GM23338 (cell line): ENCODE data around the gene MYLK. TPM values are rescaled to one million over a fixed set of nuclear protein-coding genes. Genes with fewer than 3 reads are reported as not detected.

Source experiments
- ATAC-seq: fragments of 200-7000 bp; cut with Tn5 transposase; 3 replicates; pipeline ENCODE4 v1.9.1; 2020
- DNase-seq: peaks from one replicate; pipeline ENCODE4 v3.0.0-alpha.2; 2015; ENCODE audit warnings: low spot score
- H2AFZ ChIP-seq: fragments of 200-600 bp; sonication (generic); 2 replicates; pipeline ENCODE4 v1.8.0; 2016; ENCODE audit warnings: antibody characterized with exemption, mild to moderate bottlenecking, moderate library complexity
- H3F3A ChIP-seq: fragments of 200-600 bp; sonication (generic); replicated peaks from 2 replicates; pipeline ENCODE4 v1.8.0; 2017; ENCODE audit warnings: antibody characterized with exemption, mixed run types, low read depth
- H3K27ac ChIP-seq: fragments of 200-600 bp; sonication (generic); 2 replicates; pipeline ENCODE4 v1.6.1; 2016; ENCODE audit warnings: low read depth
- H3K27me3 ChIP-seq: fragments of 200-600 bp; sonication (generic); 2 replicates; pipeline ENCODE4 v1.8.0; 2016; ENCODE audit warnings: mild to moderate bottlenecking, mixed run types, moderate library complexity; ENCODE audit not compliant: insufficient read depth
- H3K36me3 ChIP-seq: fragments of 200-600 bp; sonication (generic); 2 replicates; pipeline ENCODE4 v1.8.0; 2016; ENCODE audit warnings: mild to moderate bottlenecking; ENCODE audit not compliant: insufficient read depth
- H3K4me1 ChIP-seq: fragments of 200-600 bp; sonication (generic); 2 replicates; pipeline ENCODE4 v1.8.0; 2016; ENCODE audit warnings: mild to moderate bottlenecking, moderate library complexity; ENCODE audit not compliant: insufficient read depth
- H3K4me2 ChIP-seq: fragments of 200-600 bp; sonication (generic); 2 replicates; pipeline ENCODE4 v1.7.1; 2017; ENCODE audit warnings: mixed run types
- H3K4me3 ChIP-seq: fragments of 200-600 bp; sonication (generic); 2 replicates; pipeline ENCODE4 v1.6.1; 2016; ENCODE audit warnings: mixed run types
- H3K79me2 ChIP-seq: fragments of 200-600 bp; sonication (generic); replicated peaks from 2 replicates; pipeline ENCODE4 v1.8.0; 2017; ENCODE audit warnings: mild to moderate bottlenecking; ENCODE audit not compliant: insufficient read depth
- H3K9me2 ChIP-seq: fragments of 200-600 bp; sonication (generic); 2 replicates; pipeline ENCODE4 v1.8.0; 2017; ENCODE audit not compliant: insufficient read depth
- H4K20me1 ChIP-seq: fragments of 200-600 bp; sonication (generic); replicated peaks from 2 replicates; pipeline ENCODE4 v1.8.0; 2017; ENCODE audit warnings: mild to moderate bottlenecking; ENCODE audit not compliant: insufficient read depth
- H3K27ac Mint-ChIP-seq: 2 replicates; pipeline ENCODE4 v1.8.0; 2020; ENCODE audit warnings: inconsistent platforms, mild to moderate bottlenecking, moderate library complexity, mixed read lengths
- H3K27me3 Mint-ChIP-seq: 3 replicates; pipeline ENCODE4 v1.8.0; 2022; ENCODE audit warnings: low read depth, mild to moderate bottlenecking, moderate library complexity, mixed read lengths, inconsistent platforms; ENCODE audit not compliant: insufficient read depth, poor library complexity
- H3K36me3 Mint-ChIP-seq: 3 replicates; pipeline ENCODE4 v1.8.0; 2021; ENCODE audit warnings: low read depth, mild to moderate bottlenecking, inconsistent platforms, moderate library complexity, mixed read lengths
- H3K4me1 Mint-ChIP-seq: 3 replicates; pipeline ENCODE4 v1.8.0; 2020; ENCODE audit warnings: mild to moderate bottlenecking, inconsistent platforms, mixed read lengths
- H3K4me3 Mint-ChIP-seq: 3 replicates; pipeline ENCODE4 v1.8.0; 2021; ENCODE audit warnings: moderate library complexity, mild to moderate bottlenecking, inconsistent platforms, mixed read lengths
- H3K9me3 Mint-ChIP-seq: 3 replicates; pipeline ENCODE4 v1.8.0; 2020; ENCODE audit warnings: moderate library complexity, mild to moderate bottlenecking, inconsistent platforms, mixed read lengths
- CREB1 ChIP-seq: fragments of 250-450 bp; sonication (Bioruptor Pico); IDR thresholded peaks from 2 replicates; pipeline ENCODE4 v1.5.0; 2020; ENCODE audit warnings: low read depth, mild to moderate bottlenecking, moderate library complexity
- ETS1 ChIP-seq: IDR thresholded peaks from 2 replicates; pipeline ENCODE4 v1.6.1; 2016; ENCODE audit warnings: antibody characterized with exemption
- EZH2 ChIP-seq: fragments of 200-600 bp; sonication (generic); IDR thresholded peaks from one replicate; pipeline ENCODE4 v1.8.0; 2017; ENCODE audit warnings: antibody characterized with exemption, mild to moderate bottlenecking, low read depth; ENCODE audit not compliant: unreplicated experiment
- EZH2phosphoT487 ChIP-seq: fragments of 200-600 bp; sonication (generic); IDR thresholded peaks from one replicate; pipeline ENCODE4 v1.8.1; 2018; ENCODE audit warnings: antibody characterized with exemption; ENCODE audit not compliant: unreplicated experiment
- JUNB ChIP-seq: IDR thresholded peaks from one replicate; pipeline ENCODE4 v1.6.1; 2016; ENCODE audit warnings: antibody characterized with exemption; ENCODE audit not compliant: unreplicated experiment
- NANOG ChIP-seq: IDR thresholded peaks from 2 replicates; pipeline ENCODE4 v1.6.1; 2016; ENCODE audit warnings: antibody characterized with exemption, borderline replicate concordance
- POLR2AphosphoS5 ChIP-seq: IDR thresholded peaks from 2 replicates; pipeline ENCODE4 v1.6.1; 2016; ENCODE audit warnings: antibody characterized with exemption, low read depth
- REST ChIP-seq: IDR thresholded peaks from one replicate; pipeline ENCODE4 v1.6.1; 2018; ENCODE audit warnings: antibody characterized with exemption; ENCODE audit not compliant: unreplicated experiment
- STAT1 ChIP-seq: IDR thresholded peaks from one replicate; pipeline ENCODE4 v1.6.1; 2016; ENCODE audit warnings: antibody characterized with exemption; ENCODE audit not compliant: unreplicated experiment
- ZNF114 ChIP-seq: fragments of 250-450 bp; sonication (Bioruptor Pico); IDR thresholded peaks from 2 replicates; pipeline ENCODE4 v1.5.0; 2020; ENCODE audit warnings: mild to moderate bottlenecking, moderate library complexity
- ZNF462 ChIP-seq: fragments of 250-450 bp; sonication (Bioruptor Pico); IDR thresholded peaks from 2 replicates; pipeline ENCODE4 v1.5.0; 2020; ENCODE audit warnings: mild to moderate bottlenecking, moderate library complexity
- polyA plus RNA-seq: library from polyadenylated mRNA; unstranded; fragments of >200 nt; fragmentation: Nextera tagmentation; extraction: Ambion mirVana; gene quantifications from 2 replicates; pipeline ENCODE4 v1.2.1, GENCODE V29; 2016
- total RNA-seq: library from RNA; depleted of rRNA; stranded (reverse); fragments of >200 nt; shearing (Covaris generic); gene quantifications from 2 replicates; pipeline ENCODE4 v1.2.3, GENCODE V29; 2014

MYLK gene
- total and polyA plus RNA-seq, 2 experiments from 2014 or later = 11.5 to 17.9 TPM

GRCh38 chr3:123653221-123653682 lies 230.9 kb downstream of the MYLK start:
- Histone ChIP-seq H3K4me1 (no peaks in the 10 kb centered on the region; the same call in 1 of the 2 replicates), H3K9me2 (no peaks in the 10 kb centered on the region), H3K36me3 (no peaks in the 10 kb centered on the region), H4K20me1 (no peaks in the 10 kb centered on the region), H3F3A (no peaks in the 10 kb centered on the region), H3K27ac (no peak overlapping the region), H3K4me3 (no peak overlapping the region), H3K4me2 (no peak overlapping the region), H2AFZ (no peak overlapping the region), H3K79me2 (no peaks in the 10 kb centered on the region), H3K27me3 (no peaks in the 10 kb centered on the region)
- DNase-seq (no peak), ATAC-seq (no peak)
- Mint-ChIP-seq H3K27me3 (peaks cover 3% of the 10 kb centered on the region), H3K36me3 (peaks cover 19% of the 10 kb centered on the region), H3K4me3 (no peak overlapping the region), H3K4me1 (peaks cover 20% of the 10 kb centered on the region), H3K27ac (no peak overlapping the region), H3K9me3 (peaks cover 6% of the 10 kb centered on the region; the same call in 2 of the 3 replicates)
- TF ChIP-seq POLR2AphosphoS5 = no peak
- TF ChIP-seq JUNB = no peak
- no peak for TF ChIP-seq EZH2
- TF ChIP-seq CREB1 (CRISPR knock-in tag) = no peak
- TF ChIP-seq ZNF462 (CRISPR knock-in tag) = no peak
- no peak for TF ChIP-seq REST
- TF ChIP-seq NANOG = no peak
- no peak for TF ChIP-seq ZNF114
- no peak for TF ChIP-seq EZH2phosphoT487
- TF ChIP-seq ETS1 = no peak
- TF ChIP-seq STAT1 = no peak
